NCI-H69 (cell line): ENCODE results near the gene BPIFA2.
A peak's percentile ranks its signal among the peaks of the same experiment; 100 is the strongest.
"Not testable (repeated sequence)": the region's sequence is repeated elsewhere in the genome, so short reads cannot be mapped to it uniquely, and the experiment has no call there.

Experiments used
- DNase-seq: peaks from one replicate; lab custom pipeline; 2025; lab: John Stamatoyannopoulos, UW

The BPIFA2 gene

GRCh38 chr20:33167859-33168258 lies at the start of gene BPIFA2:
TSS of gene BPIFA2 (plus strand) at chr20:33168159. CDS start at chr20:33169146, 987 bp downstream.
- no peak for DNase-seq

GRCh38 chr20:33119725-33120720 lies 47.9 kb upstream of the BPIFA2 start:
- no peak for DNase-seq

- no peak for DNase-seq
Observed at GRCh38 chr20:33120934-33121333, 47.0 kb upstream of the BPIFA2 start.

- not testable (repeated sequence) for DNase-seq
Observed at GRCh38 chr20:33122297-33122696, 45.7 kb upstream of the BPIFA2 start.

- DNase-seq: no peak
Observed at GRCh38 chr20:33124261-33124660, 43.7 kb upstream of the BPIFA2 start.

- DNase-seq: no peak
Observed at GRCh38 chr20:33124994-33125393, 43.0 kb upstream of the BPIFA2 start.

GRCh38 chr20:33125983-33126382 lies 42.0 kb upstream of the BPIFA2 start:
- no peak for DNase-seq

- peak; percentile 34 for DNase-seq
Observed at GRCh38 chr20:33127422-33128097, 40.4 kb upstream of the BPIFA2 start.

- no peak for DNase-seq
Observed at GRCh38 chr20:33130568-33131061, 37.3 kb upstream of the BPIFA2 start.

GRCh38 chr20:33131949-33132473 lies 35.9 kb upstream of the BPIFA2 start:
- no peak for DNase-seq

- no peak for DNase-seq
Observed at GRCh38 chr20:33132513-33133372, 35.2 kb upstream of the BPIFA2 start.

- DNase-seq: no peak
Observed at GRCh38 chr20:33133373-33133941, 34.5 kb upstream of the BPIFA2 start.

- no peak for DNase-seq
Observed at GRCh38 chr20:33137195-33137594, 30.8 kb upstream of the BPIFA2 start.

GRCh38 chr20:33139467-33139866 lies 28.5 kb upstream of the BPIFA2 start:
- no peak for DNase-seq

- no peak for DNase-seq
Observed at GRCh38 chr20:33145521-33145920, 22.4 kb upstream of the BPIFA2 start.

- no peak for DNase-seq
Observed at GRCh38 chr20:33147299-33147698, 20.7 kb upstream of the BPIFA2 start.

- no peak for DNase-seq
Observed at GRCh38 chr20:33148040-33148439, 19.9 kb upstream of the BPIFA2 start.

- DNase-seq: no peak
Observed at GRCh38 chr20:33154252-33154651, 13.7 kb upstream of the BPIFA2 start.

GRCh38 chr20:33158637-33159385 lies 9.1 kb upstream of the BPIFA2 start:
- DNase-seq: no peak

- no peak for DNase-seq
Observed at GRCh38 chr20:33159713-33160112, 8.2 kb upstream of the BPIFA2 start.

- no peak for DNase-seq
Observed at GRCh38 chr20:33160681-33161080, 7.3 kb upstream of the BPIFA2 start.
